H1 (cell line): ENCODE results near the gene ARL14. TPM values are rescaled to one million over a fixed set of nuclear protein-coding genes. Genes with fewer than 3 reads are reported as not detected.

ENCODE experiments used
- POLR2AphosphoS5 ChIP-seq: IDR thresholded peaks from 2 replicates; pipeline ENCODE4 v1.6.1; 2011; ENCODE audit warnings: low read depth, low read length
- polyA plus RNA-seq, 7 experiments: library from polyadenylated mRNA; depleted of rRNA in 3 of 7; stranded (reverse) in 5 of 7; unstranded in 2 of 7; fragments of >200 nt in 5 of 7; fragments of 200-250 nt in 2 of 7; gene quantifications; 1 replicate in 5 of 7; 2 replicates in 1 of 7; 4 replicates in 1 of 7; pipeline versions ENCODE4 v1.2.1 to v1.2.3, GENCODE V29; 2011 to 2013; ENCODE audit warnings: missing spikeins in 2 of 7, mixed read lengths in 2 of 7
- total RNA-seq: library from RNA; stranded (reverse); fragmentation: NEBNext Ultra II Directional; extraction: Animal tissue kit (Norgen Biotek cat#: 25700); gene quantifications from 2 replicates; pipeline ENCODE4 v1.2.1, GENCODE V29; 2021
- TF ChIP-seq, protein P1 (sequence below): IDR thresholded peaks from 2 replicates; pipeline ENCODE4 v1.6.1; 2012; ENCODE audit warnings: inconsistent platforms

Gene ARL14
- total and polyA plus RNA-seq, 2 of the 8 experiments (the other 6 are each of a cell fraction or from before 2014, with no cell fraction given): not detected

DNA sequence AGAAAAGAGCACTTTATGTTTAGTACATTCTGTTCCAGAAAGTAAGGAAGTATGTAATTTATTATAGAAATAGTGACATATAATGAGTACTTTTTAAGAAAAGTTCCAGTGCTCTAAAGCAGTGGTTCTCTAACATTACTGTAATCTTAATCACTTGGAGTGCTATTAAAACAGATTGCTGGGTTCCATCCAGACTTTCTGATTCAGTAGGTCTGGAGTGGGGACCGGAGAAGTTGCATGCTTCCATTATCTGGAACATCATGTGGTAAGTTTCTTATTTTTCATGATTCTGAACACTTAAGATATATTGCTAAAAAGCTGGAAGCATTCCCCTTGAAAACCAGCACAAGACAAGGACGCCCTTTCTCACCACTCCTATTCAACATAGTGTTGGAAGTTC is 47.5 kb upstream of the ARL14 start (continued):
- TF ChIP-seq POLR2AphosphoS5: no peak
- TF ChIP-seq, protein P1, sequence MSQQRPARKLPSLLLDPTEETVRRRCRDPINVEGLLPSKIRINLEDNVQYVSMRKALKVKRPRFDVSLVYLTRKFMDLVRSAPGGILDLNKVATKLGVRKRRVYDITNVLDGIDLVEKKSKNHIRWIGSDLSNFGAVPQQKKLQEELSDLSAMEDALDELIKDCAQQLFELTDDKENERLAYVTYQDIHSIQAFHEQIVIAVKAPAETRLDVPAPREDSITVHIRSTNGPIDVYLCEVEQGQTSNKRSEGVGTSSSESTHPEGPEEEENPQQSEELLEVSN: no peak
